ENCODE results near the gene RPL36AL.
"Not testable (repeated sequence)": the region's sequence is repeated elsewhere in the genome, so short reads cannot be mapped to it uniquely, and the experiment has no call there.

Gene RPL36AL

DNA sequence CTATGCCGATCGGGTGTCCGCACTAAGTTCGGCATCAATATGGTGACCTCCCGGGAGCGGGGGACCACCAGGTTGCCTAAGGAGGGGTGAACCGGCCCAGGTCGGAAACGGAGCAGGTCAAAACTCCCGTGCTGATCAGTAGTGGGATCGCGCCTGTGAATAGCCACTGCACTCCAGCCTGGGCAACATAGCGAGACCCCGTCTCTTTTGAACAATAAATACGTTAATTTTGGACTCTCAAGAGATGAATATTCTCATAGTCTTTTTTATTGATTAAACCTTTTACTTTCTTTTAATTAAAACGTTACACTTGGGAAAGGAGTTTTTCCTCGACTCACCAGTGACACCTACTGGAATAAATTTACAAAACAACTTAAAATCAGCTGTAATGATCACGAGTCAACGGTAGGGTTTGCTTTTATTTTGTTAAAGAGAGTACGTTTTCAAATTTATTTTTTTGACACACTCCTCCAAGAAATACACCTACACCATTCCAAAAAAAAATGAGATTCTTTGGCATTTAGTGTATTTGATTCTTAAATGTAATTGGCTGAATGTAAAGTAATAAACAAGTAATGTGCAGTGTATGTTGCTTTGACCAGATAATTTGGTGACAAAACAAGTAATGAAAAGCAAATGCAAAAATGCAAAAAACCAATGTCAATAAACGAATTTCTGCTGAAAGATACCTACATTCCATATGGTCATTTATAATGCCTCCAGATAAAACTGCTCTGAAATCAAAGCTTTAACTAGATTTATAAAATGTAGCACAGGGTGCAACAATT is 33.6 kb downstream of the RPL36AL start:
- CTCF ChIA-PET = interaction anchor here (0.6 to 4.2 kb wide), 12 partner anchors 8 to 125 kb away, joined by 3 to 28 read pairs (median 4); partner anchors contain the start of genes LRR1, MGAT2 and RPL36AL
- Histone ChIP-seq H3K27me3 (replicated peaks in 2 of 5; ENCODE audit: control insufficient read depth in 4 of 5, insufficient read depth in 5 of 5, low read length in 4 of 5) (no peaks in the 10 kb centered on the region), H3K27ac (ENCODE audit: insufficient read depth in 1 of 2, low read depth in 1 of 2, low read length in 2 of 2, poor library complexity in 1 of 2, severe bottlenecking in 2 of 2) (peak overlapping the region; percentile 96 to 98)

DNA sequence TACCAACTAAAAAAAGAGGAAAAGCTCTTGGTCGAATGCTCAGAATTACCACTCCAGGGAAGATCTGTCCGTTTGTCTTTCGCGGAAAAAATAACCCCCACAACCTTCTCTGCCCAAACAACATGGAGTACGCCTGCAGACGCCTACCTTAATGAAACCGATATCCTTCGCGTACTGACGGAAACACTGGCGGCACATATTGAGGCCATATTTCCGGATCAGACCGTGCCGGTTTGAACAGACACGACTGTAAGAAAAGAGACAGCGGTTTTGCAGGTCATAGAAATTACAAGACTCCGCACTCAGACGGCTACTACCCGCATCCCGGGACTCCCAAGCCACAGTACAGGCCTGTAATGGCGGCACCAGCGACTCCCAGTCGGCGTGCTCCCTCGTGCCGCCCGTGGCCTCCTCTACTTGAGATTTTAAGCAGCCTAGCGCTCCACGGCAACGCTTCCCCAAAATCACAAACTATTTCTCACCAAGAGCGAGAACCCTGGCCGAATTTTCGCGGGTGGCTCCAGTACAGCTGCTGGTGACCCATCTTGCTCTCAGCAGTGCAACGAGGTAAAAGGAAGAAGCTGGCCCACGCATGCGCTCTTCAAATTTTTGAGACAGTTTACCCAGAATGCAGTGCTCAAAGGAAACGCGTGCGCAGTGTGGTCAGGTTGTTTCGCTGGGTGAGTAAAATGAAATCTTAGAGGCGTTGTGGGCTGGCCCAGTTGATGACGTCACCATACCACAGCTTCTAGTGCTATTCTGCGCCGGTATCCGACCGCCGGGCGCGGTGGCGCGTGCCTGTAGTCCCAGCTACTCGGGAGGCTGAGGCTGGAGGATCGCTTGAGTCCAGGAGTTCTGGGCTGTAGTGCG is 34.4 kb downstream of the RPL36AL start, which contains the start of gene RPS29:
RPS29 (minus strand) TSS at position 578 of the 870 bp plus-strand sequence; CDS start at position 544, 34 bp downstream.
- Histone ChIP-seq H3K27ac (ENCODE audit: insufficient read depth in 1 of 2, low read depth in 1 of 2, low read length in 2 of 2, poor library complexity in 1 of 2, severe bottlenecking in 2 of 2) (peak within 1 kb of the TSS; percentile 96 to 98), H3K4me3 (ENCODE audit: control insufficient read depth in 1 of 7, extremely low read depth in 1 of 7, insufficient read depth in 4 of 7, low read depth in 2 of 7, low read length in 6 of 7) (peak within 1 kb of the TSS; percentile 87 to 100 (median 98)), H3K27me3 (replicated peaks in 2 of 5; ENCODE audit: control insufficient read depth in 4 of 5, insufficient read depth in 5 of 5, low read length in 4 of 5) (no peaks in the 10 kb centered on the region), H3K9me3 (ENCODE audit: control extremely low read depth in 1 of 5, control insufficient read depth in 4 of 5, insufficient read depth in 2 of 5, low read depth in 1 of 5, low read length in 4 of 5) (no peaks in the 10 kb centered on the region), H3K4me1 (ENCODE audit: control extremely low read depth in 1 of 4, control insufficient read depth in 4 of 4, insufficient read depth in 4 of 4, low read length in 3 of 4) (peaks cover 13 to 25% (median 16%) of the 10 kb centered on the region in 4 experiments), H3K36me3 (ENCODE audit: control insufficient read depth in 4 of 4, insufficient read depth in 4 of 4, low read length in 3 of 4) (peaks cover 9 to 34% (median 21%) of the 10 kb centered on the region in 4 experiments)
- CTCF ChIA-PET = interaction anchor here (0.6 to 4.2 kb wide), 17 partner anchors 9 to 519 kb away, joined by 3 to 28 read pairs (median 4); partner anchors contain the start of genes LRR1, MGAT2 and RPL36AL
- POLR2A ChIA-PET = interaction anchor here (0.7 to 2.9 kb wide), 6 partner anchors 9 to 182 kb away, joined by 3 to 25 read pairs (median 6); partner anchors contain the start of genes KLHDC2, LRR1, MGAT2 and RPL36AL
- WGBS (ENCODE audit: insufficient coverage) = 0% methylated on average over 35 of the region's 55 CpGs
- peak; percentile 99 to 100 (median 99) for DNase-seq

More for the DNA sequence above, 33.6 kb downstream of the RPL36AL start:
- peak; percentile 84 to 90 (median 86) for DNase-seq
- H3K36me3 ChIP-seq (ENCODE audit: control insufficient read depth in 4 of 4, insufficient read depth in 4 of 4, low read length in 3 of 4) = peaks cover 9 to 29% (median 20%) of the 10 kb centered on the region in 4 experiments
- POLR2A ChIA-PET = interaction anchor here (0.5 to 2.9 kb wide), 6 partner anchors 8 to 181 kb away, joined by 3 to 25 read pairs (median 6); partner anchors contain the start of genes KLHDC2, LRR1, MGAT2 and RPL36AL
- no peaks in the 10 kb centered on the region for H3K9me3 ChIP-seq (ENCODE audit: control extremely low read depth in 1 of 5, control insufficient read depth in 4 of 5, insufficient read depth in 2 of 5, low read depth in 1 of 5, low read length in 4 of 5)
- H3K4me1 ChIP-seq (ENCODE audit: control extremely low read depth in 1 of 4, control insufficient read depth in 4 of 4, insufficient read depth in 4 of 4, low read length in 3 of 4) = peaks cover 13 to 25% (median 16%) of the 10 kb centered on the region in 4 experiments
- 60% methylated on average over 1 of the region's 21 CpGs for WGBS (ENCODE audit: insufficient coverage)
- peak overlapping the region; percentile 44 to 99 (median 93) for H3K4me3 ChIP-seq (ENCODE audit: control insufficient read depth in 1 of 7, extremely low read depth in 1 of 7, insufficient read depth in 4 of 7, low read depth in 2 of 7, low read length in 6 of 7)

DNA sequence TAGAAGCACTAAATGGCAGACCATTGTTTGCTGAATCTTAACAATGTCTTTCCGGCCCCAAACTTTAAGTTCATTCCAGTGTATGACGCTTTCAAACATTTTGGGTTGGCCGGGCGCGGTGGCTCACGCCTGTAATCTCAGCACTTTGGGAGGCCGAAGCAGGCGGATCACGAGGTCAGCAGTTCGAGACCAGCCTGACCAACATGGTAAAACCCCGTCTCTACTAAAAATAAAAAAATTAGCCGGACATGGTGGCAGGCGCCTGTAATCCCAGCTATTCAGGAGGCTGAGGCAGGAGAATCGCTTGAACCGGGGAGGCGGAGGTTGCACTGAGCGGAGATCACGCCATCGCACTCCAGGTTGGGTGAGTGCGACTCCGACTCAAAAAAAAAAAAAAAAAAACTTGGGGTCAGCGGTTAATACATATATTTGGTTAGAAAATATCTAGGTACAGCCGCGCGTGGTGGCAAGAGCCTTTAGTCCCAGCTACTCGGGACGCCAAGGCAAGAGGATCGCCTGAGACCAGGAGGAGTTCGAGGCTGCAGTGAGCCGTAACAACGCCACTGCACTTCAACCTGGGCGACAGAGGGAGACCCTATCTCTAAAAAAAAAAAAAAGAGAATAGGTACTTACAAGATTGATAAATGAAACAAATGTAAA is 35.3 kb downstream of the RPL36AL start:
- CTCF ChIA-PET = interaction anchor here (0.6 to 4.2 kb wide), 9 partner anchors 10 to 115 kb away, joined by 3 to 28 read pairs (median 4); partner anchors contain the start of genes MGAT2 and RPL36AL
- H3K4me1 ChIP-seq (ENCODE audit: control extremely low read depth in 1 of 4, control insufficient read depth in 4 of 4, insufficient read depth in 4 of 4, low read length in 3 of 4) = peaks cover 13 to 25% (median 16%) of the 10 kb centered on the region in 4 experiments
- peaks cover 9 to 34% (median 21%) of the 10 kb centered on the region in 4 experiments for H3K36me3 ChIP-seq (ENCODE audit: control insufficient read depth in 4 of 4, insufficient read depth in 4 of 4, low read length in 3 of 4)
- not testable (repeated sequence) for H3K9me3 ChIP-seq (ENCODE audit: control extremely low read depth in 1 of 5, control insufficient read depth in 4 of 5, insufficient read depth in 2 of 5, low read depth in 1 of 5, low read length in 4 of 5); DNase-seq; H3K27me3 ChIP-seq (replicated peaks in 2 of 5; ENCODE audit: control insufficient read depth in 4 of 5, insufficient read depth in 5 of 5, low read length in 4 of 5)
- H3K27ac ChIP-seq (ENCODE audit: insufficient read depth in 1 of 2, low read depth in 1 of 2, low read length in 2 of 2, poor library complexity in 1 of 2, severe bottlenecking in 2 of 2) = peak overlapping the region; percentile 96 to 98
- H3K4me3 ChIP-seq (ENCODE audit: control insufficient read depth in 1 of 7, extremely low read depth in 1 of 7, insufficient read depth in 4 of 7, low read depth in 2 of 7, low read length in 6 of 7) = peak overlapping the region; percentile 48 to 100 (median 98)
- WGBS (ENCODE audit: insufficient coverage) = 27% methylated on average over 24 of the region's 32 CpGs
- POLR2A ChIA-PET = interaction anchor here (0.5 to 2.9 kb wide), 4 partner anchors 35 to 185 kb away, joined by 3 to 25 read pairs (median 3); partner anchors contain the start of genes MGAT2 and RPL36AL

DNA sequence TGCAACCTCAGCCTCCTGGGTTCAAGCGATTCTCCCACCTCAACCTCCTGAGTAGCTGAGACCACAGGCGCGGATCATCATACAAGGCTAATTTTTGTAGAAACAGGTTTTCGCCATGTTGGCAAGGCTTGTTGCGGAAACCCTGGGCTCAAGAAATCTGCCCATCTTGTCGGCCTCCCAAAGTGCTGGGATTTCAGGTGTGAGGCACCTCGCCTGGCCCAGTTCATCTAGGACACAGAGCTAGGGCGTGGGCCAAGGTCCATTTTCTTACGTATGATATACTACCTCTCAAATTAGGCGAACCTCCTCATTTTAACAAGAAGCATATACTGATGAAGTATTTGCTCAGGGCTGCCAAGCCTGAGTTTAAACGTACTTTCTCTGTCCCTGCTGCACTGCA is 36.4 kb downstream of the RPL36AL start:
- no peaks in the 10 kb centered on the region for H3K9me3 ChIP-seq (ENCODE audit: control extremely low read depth in 1 of 5, control insufficient read depth in 4 of 5, insufficient read depth in 2 of 5, low read depth in 1 of 5, low read length in 4 of 5)
- peak overlapping the region in 6 of 7 experiments; percentile 40 to 99 (median 98) for H3K4me3 ChIP-seq (ENCODE audit: control insufficient read depth in 1 of 7, extremely low read depth in 1 of 7, insufficient read depth in 4 of 7, low read depth in 2 of 7, low read length in 6 of 7)
- H3K4me1 ChIP-seq (ENCODE audit: control extremely low read depth in 1 of 4, control insufficient read depth in 4 of 4, insufficient read depth in 4 of 4, low read length in 3 of 4) = peaks cover 13 to 25% (median 16%) of the 10 kb centered on the region in 4 experiments
- no peak for DNase-seq
- CTCF ChIA-PET = interaction anchor here (1.3 kb wide), 1 partner anchor 50 kb away, joined by 3 read pairs; no protein-coding TSS in a partner anchor
- peaks cover 9 to 34% (median 22%) of the 10 kb centered on the region in 4 experiments for H3K36me3 ChIP-seq (ENCODE audit: control insufficient read depth in 4 of 4, insufficient read depth in 4 of 4, low read length in 3 of 4)
- POLR2A ChIA-PET = interaction anchor here (0.7 to 1.0 kb wide), 2 partner anchors 14 to 37 kb away, joined by 3 read pairs; no protein-coding TSS in a partner anchor
- peak overlapping the region in 1 of 2 experiments; percentile 98 for H3K27ac ChIP-seq (ENCODE audit: insufficient read depth in 1 of 2, low read depth in 1 of 2, low read length in 2 of 2, poor library complexity in 1 of 2, severe bottlenecking in 2 of 2)
- 98% methylated on average over 9 of the region's 11 CpGs for WGBS (ENCODE audit: insufficient coverage)
- H3K27me3 ChIP-seq (replicated peaks in 2 of 5; ENCODE audit: control insufficient read depth in 4 of 5, insufficient read depth in 5 of 5, low read length in 4 of 5) = no peaks in the 10 kb centered on the region

DNA sequence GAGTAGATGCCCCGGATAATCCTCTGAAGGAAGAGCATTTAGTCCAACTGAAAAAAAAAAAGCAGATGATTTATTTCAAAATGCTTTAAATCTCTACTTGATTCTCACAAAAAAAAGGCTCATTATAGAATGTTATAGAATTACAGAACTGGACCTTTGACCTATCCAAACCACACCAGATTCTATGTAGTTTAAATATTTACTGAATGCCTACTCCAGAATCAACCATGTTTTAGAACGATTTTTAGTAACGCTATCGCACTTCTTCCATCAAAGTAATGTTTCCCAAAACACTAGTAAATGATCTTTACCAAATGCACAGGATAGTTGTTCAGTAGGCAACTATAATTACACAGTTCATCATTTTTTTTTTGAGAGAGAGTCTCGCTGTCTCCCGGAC is 36.8 kb downstream of the RPL36AL start:
- H3K4me3 ChIP-seq (ENCODE audit: control insufficient read depth in 1 of 7, extremely low read depth in 1 of 7, insufficient read depth in 4 of 7, low read depth in 2 of 7, low read length in 6 of 7) = peak overlapping the region in 2 of 7 experiments; percentile 98 to 99
- CTCF ChIA-PET = no interaction called here
- DNase-seq = no peak
- H3K36me3 ChIP-seq (ENCODE audit: control insufficient read depth in 4 of 4, insufficient read depth in 4 of 4, low read length in 3 of 4) = peaks cover 9 to 34% (median 22%) of the 10 kb centered on the region in 4 experiments
- no peak overlapping the region for H3K27ac ChIP-seq (ENCODE audit: insufficient read depth in 1 of 2, low read depth in 1 of 2, low read length in 2 of 2, poor library complexity in 1 of 2, severe bottlenecking in 2 of 2)
- no peaks in the 10 kb centered on the region for H3K27me3 ChIP-seq (replicated peaks in 2 of 5; ENCODE audit: control insufficient read depth in 4 of 5, insufficient read depth in 5 of 5, low read length in 4 of 5)
- 95% methylated on average over 5 of the region's 6 CpGs for WGBS (ENCODE audit: insufficient coverage)
- POLR2A ChIA-PET = interaction anchor here (0.7 to 1.0 kb wide), 2 partner anchors 14 to 37 kb away, joined by 3 read pairs; no protein-coding TSS in a partner anchor
- no peaks in the 10 kb centered on the region for H3K9me3 ChIP-seq (ENCODE audit: control extremely low read depth in 1 of 5, control insufficient read depth in 4 of 5, insufficient read depth in 2 of 5, low read depth in 1 of 5, low read length in 4 of 5)
- H3K4me1 ChIP-seq (ENCODE audit: control extremely low read depth in 1 of 4, control insufficient read depth in 4 of 4, insufficient read depth in 4 of 4, low read length in 3 of 4) = peaks cover 13 to 25% (median 16%) of the 10 kb centered on the region in 4 experiments
